DND-41 (cell line): ENCODE data around the gene UVRAG.

Experiments used
- ATAC-seq: fragments of 200-7000 bp; cut with Tn5 transposase; 3 replicates; pipeline ENCODE4 v1.9.1; 2021; ENCODE audit warnings: low read depth; ENCODE audit not compliant: insufficient read depth
- DNase-seq: peaks from one replicate; pipeline ENCODE4 v3.0.0-alpha.2; 2020
- H2AFZ ChIP-seq: 2 replicates; pipeline ENCODE4 v1.6.0; 2012; ENCODE audit warnings: low read depth, low read length
- H3K27ac ChIP-seq: 2 replicates; pipeline ENCODE4 v1.5.1; 2012; ENCODE audit warnings: low read length, inconsistent platforms
- H3K27me3 ChIP-seq: fragments of 200-600 bp; sonication (generic); 2 replicates; pipeline ENCODE4 v1.6.0; 2012; ENCODE audit warnings: low read length, mild to moderate bottlenecking, inconsistent platforms; ENCODE audit not compliant: insufficient read depth, poor library complexity
- H3K36me3 ChIP-seq: 2 replicates; pipeline ENCODE4 v1.5.1; 2012; ENCODE audit warnings: low read length, inconsistent platforms; ENCODE audit not compliant: insufficient read depth
- H3K4me1 ChIP-seq: 2 replicates; pipeline ENCODE4 v1.5.1; 2012; ENCODE audit warnings: mild to moderate bottlenecking, low read length; ENCODE audit not compliant: insufficient read depth
- H3K4me2 ChIP-seq: 2 replicates; pipeline ENCODE4 v1.6.0; 2012; ENCODE audit warnings: mild to moderate bottlenecking, moderate library complexity, low read length, inconsistent platforms; ENCODE audit not compliant: insufficient read depth
- H3K4me3 ChIP-seq, 2 experiments: fragments of 200-600 bp in 1 of 2; shearing (Covaris generic) in 1 of 2; 2 replicates each; pipeline ENCODE4 v1.5.1; 2012 to 2016; ENCODE audit warnings: inconsistent platforms in 2 of 2, low read length in 2 of 2, mild to moderate bottlenecking in 2 of 2, low read depth in 1 of 2, moderate library complexity in 1 of 2
- H3K79me2 ChIP-seq: 2 replicates; pipeline ENCODE4 v1.6.0; 2012; ENCODE audit warnings: low read length, inconsistent platforms; ENCODE audit not compliant: insufficient read depth
- H3K9ac ChIP-seq: 2 replicates; pipeline ENCODE4 v1.6.0; 2012; ENCODE audit warnings: low read depth, mild to moderate bottlenecking, inconsistent platforms, low read length, moderate library complexity
- H3K9me3 ChIP-seq: 2 replicates; pipeline ENCODE4 v1.5.1; 2012; ENCODE audit warnings: low read length, moderate library complexity, mild to moderate bottlenecking, inconsistent platforms; ENCODE audit not compliant: insufficient read depth, severe bottlenecking
- H4K20me1 ChIP-seq: 2 replicates; pipeline ENCODE4 v1.6.0; 2012; ENCODE audit warnings: low read length; ENCODE audit not compliant: insufficient read depth
- EZH2 ChIP-seq: IDR thresholded peaks from 3 replicates; pipeline ENCODE4 v1.6.1; 2012; ENCODE audit warnings: borderline replicate concordance, low read depth, mild to moderate bottlenecking, moderate library complexity, low read length, inconsistent platforms; ENCODE audit not compliant: severe bottlenecking
- TF ChIP-seq, protein P1 (sequence below): IDR thresholded peaks from 2 replicates; pipeline ENCODE4 v1.5.1; 2012; ENCODE audit warnings: borderline replicate concordance, low read length, moderate library complexity, mild to moderate bottlenecking; ENCODE audit not compliant: poor library complexity, severe bottlenecking; ENCODE audit errors: extremely low read depth

UVRAG gene

DNA sequence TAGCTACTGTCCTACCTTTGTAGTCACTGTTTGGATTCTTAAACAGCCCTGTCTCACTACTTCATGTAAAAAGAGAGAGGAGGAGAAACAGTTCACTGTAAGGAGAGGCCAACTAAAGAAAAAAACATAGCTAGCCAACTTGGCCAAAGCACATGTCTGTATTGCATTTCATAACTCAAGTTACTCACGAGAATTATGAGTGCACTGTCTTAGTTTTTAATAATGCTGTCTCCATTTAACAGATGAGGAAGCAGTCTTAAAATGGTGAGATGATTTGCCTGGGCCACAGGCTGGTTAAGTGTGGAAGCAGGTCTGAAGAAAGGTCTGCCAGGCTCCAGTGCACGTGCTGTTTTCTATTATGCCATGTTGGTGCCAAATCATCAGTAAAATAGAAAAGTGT lies 104.5 kb downstream of the UVRAG start:
- no peak for ATAC-seq
- no peaks in the 10 kb centered on the region for H3K27me3 ChIP-seq
- H3K4me1 ChIP-seq: no peaks in the 10 kb centered on the region
- TF ChIP-seq, protein P1, sequence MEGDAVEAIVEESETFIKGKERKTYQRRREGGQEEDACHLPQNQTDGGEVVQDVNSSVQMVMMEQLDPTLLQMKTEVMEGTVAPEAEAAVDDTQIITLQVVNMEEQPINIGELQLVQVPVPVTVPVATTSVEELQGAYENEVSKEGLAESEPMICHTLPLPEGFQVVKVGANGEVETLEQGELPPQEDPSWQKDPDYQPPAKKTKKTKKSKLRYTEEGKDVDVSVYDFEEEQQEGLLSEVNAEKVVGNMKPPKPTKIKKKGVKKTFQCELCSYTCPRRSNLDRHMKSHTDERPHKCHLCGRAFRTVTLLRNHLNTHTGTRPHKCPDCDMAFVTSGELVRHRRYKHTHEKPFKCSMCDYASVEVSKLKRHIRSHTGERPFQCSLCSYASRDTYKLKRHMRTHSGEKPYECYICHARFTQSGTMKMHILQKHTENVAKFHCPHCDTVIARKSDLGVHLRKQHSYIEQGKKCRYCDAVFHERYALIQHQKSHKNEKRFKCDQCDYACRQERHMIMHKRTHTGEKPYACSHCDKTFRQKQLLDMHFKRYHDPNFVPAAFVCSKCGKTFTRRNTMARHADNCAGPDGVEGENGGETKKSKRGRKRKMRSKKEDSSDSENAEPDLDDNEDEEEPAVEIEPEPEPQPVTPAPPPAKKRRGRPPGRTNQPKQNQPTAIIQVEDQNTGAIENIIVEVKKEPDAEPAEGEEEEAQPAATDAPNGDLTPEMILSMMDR: no peak
- no peak for TF ChIP-seq EZH2
- no peak overlapping the region for H2AFZ ChIP-seq
- H3K4me2 ChIP-seq: no peak overlapping the region
- no peak overlapping the region for H3K27ac ChIP-seq
- no peak overlapping the region for H3K4me3 ChIP-seq
- no peaks in the 10 kb centered on the region for H3K9me3 ChIP-seq
- no peak for DNase-seq
- no peaks in the 10 kb centered on the region for H3K79me2 ChIP-seq
- H3K9ac ChIP-seq: no peak overlapping the region
- peaks cover 4% of the 10 kb centered on the region; the same call in 1 of the 2 replicates for H4K20me1 ChIP-seq
- no peaks in the 10 kb centered on the region for H3K36me3 ChIP-seq

DNA sequence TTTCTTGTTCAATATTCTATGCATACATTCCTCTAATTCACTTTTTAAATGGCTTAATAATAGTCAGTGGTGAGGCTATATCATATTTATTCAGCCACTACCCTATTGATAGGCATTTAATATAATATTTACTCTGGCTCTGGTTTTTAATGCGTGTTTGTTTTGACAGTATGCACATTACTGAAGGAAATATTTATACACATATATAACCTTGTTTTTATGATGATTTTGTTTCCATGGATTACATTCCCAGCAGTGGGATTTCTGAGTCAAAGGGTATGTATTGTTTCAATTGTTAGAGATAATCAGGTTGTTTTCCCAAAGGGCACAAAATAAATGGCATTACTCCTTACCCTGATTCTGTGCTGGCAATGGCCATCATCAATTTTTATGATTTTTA lies 105.8 kb downstream of the UVRAG start:
- Histone ChIP-seq H3K4me1 (no peaks in the 10 kb centered on the region), H4K20me1 (peaks cover 4% of the 10 kb centered on the region; the same call in 1 of the 2 replicates), H2AFZ (no peak overlapping the region), H3K27me3 (no peaks in the 10 kb centered on the region), H3K9me3 (no peaks in the 10 kb centered on the region), H3K4me2 (no peak overlapping the region), H3K9ac (no peak overlapping the region), H3K79me2 (no peaks in the 10 kb centered on the region), H3K27ac (no peak overlapping the region), H3K4me3 (no peak overlapping the region), H3K36me3 (no peaks in the 10 kb centered on the region)
- no peak for DNase-seq
- TF ChIP-seq EZH2: no peak
- TF ChIP-seq, protein P1: no peak
- no peak for ATAC-seq

DNA sequence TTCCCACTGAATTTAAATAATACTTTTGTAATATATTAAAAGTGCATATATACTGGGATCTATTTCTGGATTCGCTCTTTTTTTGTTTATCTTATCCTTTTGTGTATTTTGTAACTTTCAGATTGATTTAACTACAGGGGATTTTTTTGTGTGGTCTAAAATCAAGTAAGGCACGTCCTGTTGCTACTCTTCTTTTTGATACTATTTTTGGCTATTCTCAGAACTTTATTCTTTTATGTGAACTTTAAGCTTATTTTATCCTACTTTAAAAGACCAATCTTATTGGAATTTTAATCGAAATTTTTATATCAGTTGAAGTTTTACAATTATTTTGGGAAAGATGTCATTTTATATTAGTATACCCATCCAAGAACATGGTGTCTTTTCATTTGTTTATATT lies 106.8 kb downstream of the UVRAG start:
- TF ChIP-seq, protein P1: no peak
- no peak for TF ChIP-seq EZH2
- H3K9me3 ChIP-seq: no peaks in the 10 kb centered on the region
- no peaks in the 10 kb centered on the region for H3K79me2 ChIP-seq
- no peak for ATAC-seq
- no peak overlapping the region for H3K4me3 ChIP-seq
- H3K27me3 ChIP-seq: no peaks in the 10 kb centered on the region
- no peak overlapping the region for H3K9ac ChIP-seq
- no peaks in the 10 kb centered on the region for H3K4me1 ChIP-seq
- H2AFZ ChIP-seq: no peak overlapping the region
- no peaks in the 10 kb centered on the region for H3K36me3 ChIP-seq
- DNase-seq: no peak
- H4K20me1 ChIP-seq: peaks cover 4% of the 10 kb centered on the region; the same call in 1 of the 2 replicates
- no peak overlapping the region for H3K27ac ChIP-seq
- H3K4me2 ChIP-seq: no peak overlapping the region
